ENCODE data around the gene CERS2. TPM values are rescaled to one million over a fixed set of nuclear protein-coding genes. Genes with fewer than 3 reads are reported as not detected.

The CERS2 gene
- total and polyA plus RNA-seq, 2 of the 13 experiments (the other 11 are each of a cell fraction or from before 2014, with no cell fraction given), result 269 to 298 TPM

DNA sequence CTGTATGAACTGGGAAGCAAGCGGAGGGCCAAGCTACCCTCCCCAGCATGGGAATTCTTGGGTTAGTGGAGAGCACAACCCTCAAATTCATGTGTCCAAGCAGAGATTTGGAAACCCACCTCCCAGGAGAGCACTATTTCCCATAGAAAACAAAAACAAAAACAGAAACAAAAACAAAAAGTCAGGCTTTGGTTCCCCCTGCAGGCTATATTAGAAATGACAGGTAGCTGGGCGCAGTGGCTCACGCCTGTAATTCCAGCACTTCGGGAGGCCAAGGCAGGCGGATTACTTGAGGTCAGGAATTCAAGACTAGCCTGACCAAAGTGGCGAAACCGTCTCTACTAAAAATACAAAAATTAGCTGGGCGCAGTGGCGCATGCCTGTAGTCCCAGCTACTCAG lies 21.3 kb upstream of the CERS2 start (continued):
- TF ChIP-seq RERE (CRISPR knock-in tag; IDR thresholded peaks at IDR 0.05; ENCODE audit: low read depth), result no peak
- TF ChIP-seq SATB2 (CRISPR knock-in tag; IDR thresholded peaks at IDR 0.05), result no peak
- no peak for TF ChIP-seq RBM39 (IDR thresholded peaks at IDR 0.05; ENCODE audit: low read depth, low read length, poor library complexity, severe bottlenecking)
- TF ChIP-seq TGIF2 (CRISPR knock-in tag; IDR thresholded peaks at IDR 0.05), result no peak
- TF ChIP-seq, protein P1, sequence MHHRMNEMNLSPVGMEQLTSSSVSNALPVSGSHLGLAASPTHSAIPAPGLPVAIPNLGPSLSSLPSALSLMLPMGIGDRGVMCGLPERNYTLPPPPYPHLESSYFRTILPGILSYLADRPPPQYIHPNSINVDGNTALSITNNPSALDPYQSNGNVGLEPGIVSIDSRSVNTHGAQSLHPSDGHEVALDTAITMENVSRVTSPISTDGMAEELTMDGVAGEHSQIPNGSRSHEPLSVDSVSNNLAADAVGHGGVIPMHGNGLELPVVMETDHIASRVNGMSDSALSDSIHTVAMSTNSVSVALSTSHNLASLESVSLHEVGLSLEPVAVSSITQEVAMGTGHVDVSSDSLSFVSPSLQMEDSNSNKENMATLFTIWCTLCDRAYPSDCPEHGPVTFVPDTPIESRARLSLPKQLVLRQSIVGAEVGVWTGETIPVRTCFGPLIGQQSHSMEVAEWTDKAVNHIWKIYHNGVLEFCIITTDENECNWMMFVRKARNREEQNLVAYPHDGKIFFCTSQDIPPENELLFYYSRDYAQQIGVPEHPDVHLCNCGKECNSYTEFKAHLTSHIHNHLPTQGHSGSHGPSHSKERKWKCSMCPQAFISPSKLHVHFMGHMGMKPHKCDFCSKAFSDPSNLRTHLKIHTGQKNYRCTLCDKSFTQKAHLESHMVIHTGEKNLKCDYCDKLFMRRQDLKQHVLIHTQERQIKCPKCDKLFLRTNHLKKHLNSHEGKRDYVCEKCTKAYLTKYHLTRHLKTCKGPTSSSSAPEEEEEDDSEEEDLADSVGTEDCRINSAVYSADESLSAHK (CRISPR knock-in tag; IDR thresholded peaks at IDR 0.05; ENCODE audit: borderline replicate concordance), result no peak
- TF ChIP-seq, protein P2, sequence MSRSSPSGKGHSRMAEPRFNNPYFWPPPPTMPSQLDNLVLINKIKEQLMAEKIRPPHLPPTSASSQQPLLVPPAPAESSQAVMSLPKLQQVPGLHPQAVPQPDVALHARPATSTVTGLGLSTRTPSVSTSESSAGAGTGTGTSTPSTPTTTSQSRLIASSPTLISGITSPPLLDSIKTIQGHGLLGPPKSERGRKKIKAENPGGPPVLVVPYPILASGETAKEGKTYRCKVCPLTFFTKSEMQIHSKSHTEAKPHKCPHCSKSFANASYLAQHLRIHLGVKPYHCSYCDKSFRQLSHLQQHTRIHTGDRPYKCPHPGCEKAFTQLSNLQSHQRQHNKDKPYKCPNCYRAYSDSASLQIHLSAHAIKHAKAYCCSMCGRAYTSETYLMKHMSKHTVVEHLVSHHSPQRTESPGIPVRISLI (CRISPR knock-in tag; IDR thresholded peaks at IDR 0.05; ENCODE audit: borderline replicate concordance), result no peak
- TF ChIP-seq HMGA1 (CRISPR knock-in tag; conservative IDR thresholded peaks at IDR 0.05), result no peak
- TF ChIP-seq MBD4 (IDR thresholded peaks at IDR 0.05; ENCODE audit: borderline replicate concordance, low read length), result no peak
- TF ChIP-seq LCORL (IDR thresholded peaks at IDR 0.05), result no peak
- TF ChIP-seq LCORL (CRISPR knock-in tag; IDR thresholded peaks at IDR 0.05), result no peak
- no peak for TF ChIP-seq RFXANK (CRISPR knock-in tag; IDR thresholded peaks at IDR 0.05)
- TF ChIP-seq IRF1 (CRISPR knock-in tag; IDR thresholded peaks at IDR 0.05; ENCODE audit: low read depth), result no peak
- TF ChIP-seq ZBTB42 (CRISPR knock-in tag; IDR thresholded peaks at IDR 0.05), result no peak
- no peak for TF ChIP-seq JUNB (CRISPR knock-in tag; IDR thresholded peaks at IDR 0.05; ENCODE audit: borderline replicate concordance)
- TF ChIP-seq KDM2A (CRISPR knock-in tag; IDR thresholded peaks at IDR 0.05; ENCODE audit: borderline replicate concordance, low read depth), result 0 out of 2 replicates have a peak, but pooled peaks have one; percentile 17
- no peak for TF ChIP-seq KDM5B (CRISPR knock-in tag; IDR thresholded peaks at IDR 0.05; ENCODE audit: borderline replicate concordance)
- no peak for TF ChIP-seq MAX (IDR thresholded peaks at IDR 0.05)
- TF ChIP-seq ZNF841 (CRISPR knock-in tag; IDR thresholded peaks at IDR 0.05; ENCODE audit: borderline replicate concordance), result no peak
- no peak for TF ChIP-seq ZNF234 (CRISPR knock-in tag; conservative IDR thresholded peaks at IDR 0.05)
- no peak for TF ChIP-seq NFYC (CRISPR knock-in tag; IDR thresholded peaks at IDR 0.05)
- no peak for TF ChIP-seq NFIC (IDR thresholded peaks at IDR 0.05; ENCODE audit: low read length)
- TF ChIP-seq ZNF816 (CRISPR knock-in tag; IDR thresholded peaks at IDR 0.05; ENCODE audit: borderline replicate concordance), result no peak
